ENCODE measurements around the gene KIF26B. TPM values are rescaled to one million over a fixed set of nuclear protein-coding genes. Genes with fewer than 3 reads are reported as not detected.

The KIF26B gene
- total RNA-seq, 2 experiments from 2014 or later: not detected

- no peak overlapping the region for H3K4me2 ChIP-seq (ENCODE audit: low read length)
- POLR2A ChIA-PET: no interaction called here
- no peak overlapping the region for H2AFZ ChIP-seq (ENCODE audit: low read length)
- no peaks in the 10 kb centered on the region for H3K9me3 ChIP-seq (ENCODE audit: low read length)
- intact Hi-C loops (cut with micrococcal nuclease; ENCODE audit: unreplicated experiment): no loop called here
- no peaks in the 10 kb centered on the region for H3K9me2 ChIP-seq (ENCODE audit: insufficient read depth, low read length)
- H4K20me1 ChIP-seq (ENCODE audit: insufficient read depth, low read length): no peaks in the 10 kb centered on the region
- CTCF ChIA-PET (ENCODE audit: unreplicated experiment): no interaction called here
- no TSS peak for BruUV-seq (replicated peaks)
- no peak for DNase-seq (ENCODE audit: low spot score)
- TF ChIP-seq EZH2phosphoT487 (IDR thresholded peaks at IDR 0.05; ENCODE audit: borderline replicate concordance, low read depth, low read length) (no peak), CTCF (conservative IDR thresholded peaks at IDR 0.05; ENCODE audit: low read length) (no peak)
- H3K4me1 ChIP-seq (ENCODE audit: insufficient read depth, low read length, poor library complexity, severe bottlenecking): no peaks in the 10 kb centered on the region
- no peak overlapping the region for H3K4me3 ChIP-seq (ENCODE audit: low read depth, low read length, poor library complexity, severe bottlenecking)
- no peak overlapping the region for H3K27ac ChIP-seq (ENCODE audit: low read depth, low read length, poor library complexity, severe bottlenecking)
- H3K79me2 ChIP-seq (ENCODE audit: insufficient read depth, low read depth, low read length): no peaks in the 10 kb centered on the region
- no peaks in the 10 kb centered on the region for H3K36me3 ChIP-seq (ENCODE audit: insufficient read depth, low read length)
Observed at GRCh38 chr1:245241526-245242130, 86.8 kb downstream of the KIF26B start.

GRCh38 chr1:245242989-245243388, 88.2 kb downstream of the KIF26B start:
- no TSS peak for BruUV-seq (replicated peaks)
- H3K4me3 ChIP-seq (ENCODE audit: low read depth, low read length, poor library complexity, severe bottlenecking): no peak overlapping the region
- TF ChIP-seq EZH2phosphoT487 (IDR thresholded peaks at IDR 0.05; ENCODE audit: borderline replicate concordance, low read depth, low read length) (no peak), CTCF (conservative IDR thresholded peaks at IDR 0.05; ENCODE audit: low read length) (no peak)
- H3K27ac ChIP-seq (ENCODE audit: low read depth, low read length, poor library complexity, severe bottlenecking): no peak overlapping the region
- no peaks in the 10 kb centered on the region for H3K4me1 ChIP-seq (ENCODE audit: insufficient read depth, low read length, poor library complexity, severe bottlenecking)
- CTCF ChIA-PET (ENCODE audit: unreplicated experiment): no interaction called here
- POLR2A ChIA-PET: no interaction called here
- H3K9me3 ChIP-seq (ENCODE audit: low read length): no peaks in the 10 kb centered on the region
- H4K20me1 ChIP-seq (ENCODE audit: insufficient read depth, low read length): no peaks in the 10 kb centered on the region
- intact Hi-C loops (cut with micrococcal nuclease; ENCODE audit: unreplicated experiment): no loop called here
- H3K9me2 ChIP-seq (ENCODE audit: insufficient read depth, low read length): no peaks in the 10 kb centered on the region
- no peak overlapping the region for H2AFZ ChIP-seq (ENCODE audit: low read length)
- H3K36me3 ChIP-seq (ENCODE audit: insufficient read depth, low read length): no peaks in the 10 kb centered on the region
- DNase-seq (ENCODE audit: low spot score): no peak
- H3K79me2 ChIP-seq (ENCODE audit: insufficient read depth, low read depth, low read length): no peaks in the 10 kb centered on the region
- no peak overlapping the region for H3K4me2 ChIP-seq (ENCODE audit: low read length)

GRCh38 chr1:245245021-245245667, 90.4 kb downstream of the KIF26B start:
- intact Hi-C loops (cut with micrococcal nuclease; ENCODE audit: unreplicated experiment): no loop called here
- H4K20me1 ChIP-seq (ENCODE audit: insufficient read depth, low read length): no peaks in the 10 kb centered on the region
- no peaks in the 10 kb centered on the region for H3K9me3 ChIP-seq (ENCODE audit: low read length)
- no peaks in the 10 kb centered on the region for H3K79me2 ChIP-seq (ENCODE audit: insufficient read depth, low read depth, low read length)
- H3K36me3 ChIP-seq (ENCODE audit: insufficient read depth, low read length): no peaks in the 10 kb centered on the region
- no peak overlapping the region for H3K27ac ChIP-seq (ENCODE audit: low read depth, low read length, poor library complexity, severe bottlenecking)
- H3K4me3 ChIP-seq (ENCODE audit: low read depth, low read length, poor library complexity, severe bottlenecking): no peak overlapping the region
- no peak overlapping the region for H2AFZ ChIP-seq (ENCODE audit: low read length)
- ChIA-PET CTCF (ENCODE audit: unreplicated experiment) (no interaction called here), POLR2A (interaction anchor here (0.6 to 0.7 kb wide), 3 partner anchors 52 to 728 kb away, joined by 3 to 5 read pairs (median 4); no protein-coding TSS in a partner anchor)
- TF ChIP-seq EZH2phosphoT487 (IDR thresholded peaks at IDR 0.05; ENCODE audit: borderline replicate concordance, low read depth, low read length) (no peak), CTCF (conservative IDR thresholded peaks at IDR 0.05; ENCODE audit: low read length) (no peak)
- no peaks in the 10 kb centered on the region for H3K9me2 ChIP-seq (ENCODE audit: insufficient read depth, low read length)
- BruUV-seq (replicated peaks): no TSS peak
- no peak overlapping the region for H3K4me2 ChIP-seq (ENCODE audit: low read length)
- DNase-seq (ENCODE audit: low spot score): no peak
- no peaks in the 10 kb centered on the region for H3K4me1 ChIP-seq (ENCODE audit: insufficient read depth, low read length, poor library complexity, severe bottlenecking)

Data from OCI-LY7 (cell line).